GM12878 (cell line): ENCODE results near the gene OTUD6A.

ENCODE experiments used
- BACH1 ChIP-seq: fragments of 450-650 bp; IDR thresholded peaks from 2 replicates; pipeline ENCODE4 v1.6.1; 2017; ENCODE audit warnings: mild to moderate bottlenecking, borderline replicate concordance
- BHLHE40 ChIP-seq, 2 experiments: fragments of 450-650 bp in 1 of 2; IDR thresholded peaks; 2 replicates each; pipeline ENCODE4 v1.6.1; 2011 to 2017; ENCODE audit warnings: low read depth in 2 of 2, borderline replicate concordance in 1 of 2, improper control_type of control experiment in 1 of 2, low read length in 1 of 2, mild to moderate bottlenecking in 1 of 2
- CHD2 ChIP-seq: IDR thresholded peaks from 2 replicates; pipeline ENCODE4 v1.6.1; 2011; ENCODE audit warnings: low read depth, low read length, improper control_type of control experiment, borderline replicate concordance
- EGR1 ChIP-seq, 2 experiments: IDR thresholded peaks; 1 replicate in 1 of 2; 2 replicates in 1 of 2; pipeline ENCODE4 v1.6.1; 2011 to 2012; ENCODE audit warnings: low read depth in 2 of 2, low read length in 2 of 2, borderline replicate concordance in 1 of 2, mild to moderate bottlenecking in 1 of 2, moderate library complexity in 1 of 2
- ETV6 ChIP-seq, 2 experiments: fragments of 450-650 bp in 1 of 2; IDR thresholded peaks in 1 of 2; conservative IDR thresholded peaks in 1 of 2; 2 replicates each; pipeline ENCODE4 v1.6.1; 2014; ENCODE audit warnings: antibody characterized with exemption in 1 of 2, borderline replicate concordance in 1 of 2, low read depth in 1 of 2, mild to moderate bottlenecking in 1 of 2, moderate library complexity in 1 of 2
- EZH2 ChIP-seq: IDR thresholded peaks from 2 replicates; pipeline ENCODE4 v1.6.1; 2012; ENCODE audit warnings: low read depth, mild to moderate bottlenecking, control low read depth, inconsistent platforms, low read length, borderline replicate concordance; ENCODE audit not compliant: control insufficient read depth
- HDGF ChIP-seq: fragments of 450-650 bp; IDR thresholded peaks from 2 replicates; pipeline ENCODE4 v1.6.1; 2016; ENCODE audit warnings: antibody characterized with exemption
- NFIC ChIP-seq: IDR thresholded peaks from 2 replicates; pipeline ENCODE4 v1.6.1; 2012; ENCODE audit warnings: low read depth, mild to moderate bottlenecking, inconsistent platforms, low read length, moderate library complexity
- POLR2A ChIP-seq: IDR thresholded peaks from 2 replicates; pipeline ENCODE4 v1.6.1; 2011; ENCODE audit warnings: low read depth, mild to moderate bottlenecking, low read length
- RAD51 ChIP-seq: fragments of 450-650 bp; IDR thresholded peaks from 2 replicates; pipeline ENCODE4 v1.6.1; 2016; ENCODE audit warnings: moderate library complexity, mild to moderate bottlenecking, inconsistent platforms
- SREBF1 ChIP-seq: IDR thresholded peaks from 2 replicates; pipeline ENCODE4 v1.6.1; 2012; ENCODE audit warnings: mild to moderate bottlenecking, low read length
- YY1 ChIP-seq: IDR thresholded peaks from 2 replicates; pipeline ENCODE4 v1.6.1; 2011; ENCODE audit warnings: low read depth, mild to moderate bottlenecking, low read length
- TF ChIP-seq, protein P1 (sequence below), 3 experiments: IDR thresholded peaks in 2 of 3; conservative IDR thresholded peaks in 1 of 3; 2 replicates each; pipeline ENCODE4 v1.5.1; 2011; ENCODE audit warnings: low read depth in 3 of 3, low read length in 3 of 3, mild to moderate bottlenecking in 3 of 3, control low read depth in 2 of 3, moderate library complexity in 2 of 3, inconsistent platforms in 1 of 3, mixed read lengths in 1 of 3; ENCODE audit not compliant: control insufficient read depth in 2 of 3, insufficient read depth in 1 of 3; ENCODE audit errors: extremely low read depth in 1 of 3

DNA sequence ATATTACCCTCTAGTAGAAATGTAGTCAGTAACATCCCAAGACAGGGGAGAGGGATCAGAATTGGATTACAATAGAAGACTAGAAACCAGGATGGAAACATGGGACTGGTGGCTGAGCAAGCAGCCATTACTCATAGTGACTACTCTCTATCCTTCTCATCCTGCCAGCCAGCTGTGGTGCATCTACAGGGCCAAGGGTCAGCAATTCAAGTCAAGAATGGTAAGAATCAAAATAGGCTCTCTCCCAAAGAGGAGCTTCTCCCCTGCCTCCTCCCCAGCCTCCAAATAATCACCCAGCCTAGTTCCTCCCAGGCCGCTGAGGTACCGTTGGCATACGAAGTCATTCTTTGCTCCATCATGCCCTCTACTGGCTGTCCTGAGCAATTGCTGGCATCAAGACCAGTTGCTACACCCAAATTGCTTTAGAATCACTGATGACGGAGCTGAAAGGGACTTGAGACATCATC is 31.9 kb upstream of the OTUD6A start:
- TF ChIP-seq NFIC (no peak), POLR2A (no peak), EGR1 (IDR thresholded peaks at IDR 0.05; ENCODE audit: borderline replicate concordance in 1 of 2, low read depth in 2 of 2, low read length in 2 of 2) (no peak), BHLHE40 (IDR thresholded peaks at IDR 0.05; ENCODE audit: borderline replicate concordance in 1 of 2, low read depth in 2 of 2, low read length in 1 of 2) (no peak), SREBF1 (no peak), HDGF (no peak), CHD2 (no peak), EZH2 (no peak), RAD51 (no peak), YY1 (0 out of 2 replicates have a peak, but pooled peaks have one; percentile 11), BACH1 (no peak), ETV6 (conservative IDR thresholded peaks at IDR 0.05 in 1 of 2, IDR thresholded peaks at IDR 0.05 in 1 of 2; ENCODE audit: borderline replicate concordance in 1 of 2, low read depth in 1 of 2) (no peak)
- TF ChIP-seq, protein P1, sequence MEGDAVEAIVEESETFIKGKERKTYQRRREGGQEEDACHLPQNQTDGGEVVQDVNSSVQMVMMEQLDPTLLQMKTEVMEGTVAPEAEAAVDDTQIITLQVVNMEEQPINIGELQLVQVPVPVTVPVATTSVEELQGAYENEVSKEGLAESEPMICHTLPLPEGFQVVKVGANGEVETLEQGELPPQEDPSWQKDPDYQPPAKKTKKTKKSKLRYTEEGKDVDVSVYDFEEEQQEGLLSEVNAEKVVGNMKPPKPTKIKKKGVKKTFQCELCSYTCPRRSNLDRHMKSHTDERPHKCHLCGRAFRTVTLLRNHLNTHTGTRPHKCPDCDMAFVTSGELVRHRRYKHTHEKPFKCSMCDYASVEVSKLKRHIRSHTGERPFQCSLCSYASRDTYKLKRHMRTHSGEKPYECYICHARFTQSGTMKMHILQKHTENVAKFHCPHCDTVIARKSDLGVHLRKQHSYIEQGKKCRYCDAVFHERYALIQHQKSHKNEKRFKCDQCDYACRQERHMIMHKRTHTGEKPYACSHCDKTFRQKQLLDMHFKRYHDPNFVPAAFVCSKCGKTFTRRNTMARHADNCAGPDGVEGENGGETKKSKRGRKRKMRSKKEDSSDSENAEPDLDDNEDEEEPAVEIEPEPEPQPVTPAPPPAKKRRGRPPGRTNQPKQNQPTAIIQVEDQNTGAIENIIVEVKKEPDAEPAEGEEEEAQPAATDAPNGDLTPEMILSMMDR (IDR thresholded peaks at IDR 0.05 in 2 of 3, conservative IDR thresholded peaks at IDR 0.05 in 1 of 3; ENCODE audit: control insufficient read depth in 2 of 3, extremely low read depth in 1 of 3, insufficient read depth in 1 of 3, low read depth in 3 of 3, low read length in 3 of 3) = peak; percentile 70 to 89 (median 81)
